Measurements from ENCODE around the gene KCNMA1. TPM values are rescaled to one million over a fixed set of nuclear protein-coding genes. Genes with fewer than 3 reads are reported as not detected.

The KCNMA1 gene
- total RNA-seq, 1 experiment from 2014 or later = 31.3 TPM

DNA sequence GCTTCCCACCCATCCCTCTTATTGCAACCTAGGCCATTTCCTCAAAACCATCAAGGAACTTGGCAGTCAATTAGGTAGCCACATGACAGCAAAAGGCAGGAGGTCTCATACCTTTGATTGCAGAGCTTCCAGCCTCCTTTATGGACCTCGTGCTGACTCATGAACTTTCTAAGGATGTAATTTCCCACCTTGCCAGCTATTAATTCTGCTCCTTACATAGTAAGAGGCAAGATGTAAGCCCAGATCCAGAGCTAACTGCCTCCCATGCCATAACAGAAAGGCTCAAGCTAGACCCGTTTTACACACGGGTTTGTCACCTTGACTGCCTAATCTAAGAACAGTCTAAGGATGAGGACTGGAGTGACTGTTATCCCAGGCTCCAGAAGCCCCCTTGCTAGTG is 565.7 kb downstream of the KCNMA1 start:
- DNase-seq = no peak
- H3K27ac ChIP-seq (ENCODE audit: low read length) = no peak overlapping the region
- no peaks in the 10 kb centered on the region for H3K27me3 ChIP-seq (ENCODE audit: low read length)
- H3K4me2 ChIP-seq (ENCODE audit: low read depth, low read length, poor library complexity, severe bottlenecking) = no peak overlapping the region
- H3K36me3 ChIP-seq (ENCODE audit: insufficient read depth, low read length) = no peaks in the 10 kb centered on the region
- H3K79me2 ChIP-seq (ENCODE audit: low read length) = no peaks in the 10 kb centered on the region
- H3K9me2 ChIP-seq (replicated peaks; ENCODE audit: insufficient read depth, low read length) = no peaks in the 10 kb centered on the region
- no peaks in the 10 kb centered on the region for H4K20me1 ChIP-seq (ENCODE audit: insufficient read depth, low read depth, low read length)
- no peak overlapping the region for H3K9ac ChIP-seq (ENCODE audit: low read length)
- H3K9me3 ChIP-seq (ENCODE audit: low read length) = no peaks in the 10 kb centered on the region
- H2AFZ ChIP-seq (ENCODE audit: low read length) = no peak overlapping the region
- H3K4me1 ChIP-seq (ENCODE audit: low read length) = no peaks in the 10 kb centered on the region
- no peak overlapping the region for H3K4me3 ChIP-seq (ENCODE audit: low read length)

DNA sequence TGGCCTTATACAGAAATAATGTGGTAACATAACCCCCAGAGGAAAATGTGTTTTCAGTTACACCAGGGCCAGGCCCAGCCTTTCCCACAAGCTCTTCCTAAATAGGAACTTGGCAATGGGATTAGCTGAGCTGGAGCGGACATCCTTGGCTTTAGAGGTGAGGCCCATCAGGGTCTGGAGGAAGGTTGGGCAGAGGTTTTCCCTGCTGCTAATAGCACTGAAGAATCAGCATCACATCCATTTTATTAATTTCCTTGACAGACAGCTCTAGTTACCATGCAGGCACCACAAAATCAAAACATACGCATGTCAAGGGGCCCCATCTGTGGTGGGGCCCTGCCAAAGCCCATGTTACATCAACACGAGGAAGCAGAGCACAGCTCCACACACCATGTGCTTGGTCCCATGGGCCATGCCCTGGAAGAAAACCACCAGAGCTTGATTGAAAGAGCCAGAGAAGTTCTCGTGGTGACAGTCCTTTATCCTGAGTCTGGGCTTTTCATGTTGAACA is 566.6 kb downstream of the KCNMA1 start:
- Histone ChIP-seq H3K27me3 (ENCODE audit: low read length) (no peaks in the 10 kb centered on the region), H3K4me1 (ENCODE audit: low read length) (no peaks in the 10 kb centered on the region), H4K20me1 (ENCODE audit: insufficient read depth, low read depth, low read length) (no peaks in the 10 kb centered on the region), H3K4me3 (ENCODE audit: low read length) (no peak overlapping the region), H3K79me2 (ENCODE audit: low read length) (no peaks in the 10 kb centered on the region), H3K27ac (ENCODE audit: low read length) (no peak overlapping the region), H3K36me3 (ENCODE audit: insufficient read depth, low read length) (no peaks in the 10 kb centered on the region), H2AFZ (ENCODE audit: low read length) (no peak overlapping the region), H3K9me2 (replicated peaks; ENCODE audit: insufficient read depth, low read length) (no peaks in the 10 kb centered on the region), H3K9me3 (ENCODE audit: low read length) (no peaks in the 10 kb centered on the region), H3K4me2 (ENCODE audit: low read depth, low read length, poor library complexity, severe bottlenecking) (no peak overlapping the region), H3K9ac (ENCODE audit: low read length) (no peak overlapping the region)
- DNase-seq = no peak

DNA sequence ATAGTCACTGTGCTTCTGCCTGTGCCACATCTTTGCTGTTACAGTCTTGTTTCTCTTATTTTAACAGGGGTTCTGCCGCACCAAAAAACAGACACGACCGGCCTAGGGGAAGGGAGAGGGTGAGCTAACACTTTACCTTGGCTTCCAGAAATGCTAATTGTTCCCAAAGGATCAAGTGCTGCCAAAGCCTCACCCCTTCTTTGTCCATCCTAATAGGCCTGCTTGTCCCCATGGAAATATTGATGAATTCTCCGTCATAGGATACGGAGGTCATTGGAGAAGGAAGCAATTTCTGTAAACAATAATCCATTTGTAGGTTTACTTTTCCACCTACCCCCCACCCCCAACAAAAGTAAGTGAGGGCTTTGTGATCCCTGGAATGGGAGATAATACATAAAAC is 567.3 kb downstream of the KCNMA1 start:
- no peak overlapping the region for H3K4me3 ChIP-seq (ENCODE audit: low read length)
- H3K4me1 ChIP-seq (ENCODE audit: low read length) = no peaks in the 10 kb centered on the region
- no peak overlapping the region for H3K4me2 ChIP-seq (ENCODE audit: low read depth, low read length, poor library complexity, severe bottlenecking)
- no peak overlapping the region for H3K27ac ChIP-seq (ENCODE audit: low read length)
- no peak overlapping the region for H3K9ac ChIP-seq (ENCODE audit: low read length)
- H3K9me3 ChIP-seq (ENCODE audit: low read length) = no peaks in the 10 kb centered on the region
- H3K79me2 ChIP-seq (ENCODE audit: low read length) = no peaks in the 10 kb centered on the region
- no peaks in the 10 kb centered on the region for H3K36me3 ChIP-seq (ENCODE audit: insufficient read depth, low read length)
- H3K9me2 ChIP-seq (replicated peaks; ENCODE audit: insufficient read depth, low read length) = no peaks in the 10 kb centered on the region
- no peaks in the 10 kb centered on the region for H3K27me3 ChIP-seq (ENCODE audit: low read length)
- no peaks in the 10 kb centered on the region for H4K20me1 ChIP-seq (ENCODE audit: insufficient read depth, low read depth, low read length)
- H2AFZ ChIP-seq (ENCODE audit: low read length) = no peak overlapping the region
- DNase-seq = no peak

DNA sequence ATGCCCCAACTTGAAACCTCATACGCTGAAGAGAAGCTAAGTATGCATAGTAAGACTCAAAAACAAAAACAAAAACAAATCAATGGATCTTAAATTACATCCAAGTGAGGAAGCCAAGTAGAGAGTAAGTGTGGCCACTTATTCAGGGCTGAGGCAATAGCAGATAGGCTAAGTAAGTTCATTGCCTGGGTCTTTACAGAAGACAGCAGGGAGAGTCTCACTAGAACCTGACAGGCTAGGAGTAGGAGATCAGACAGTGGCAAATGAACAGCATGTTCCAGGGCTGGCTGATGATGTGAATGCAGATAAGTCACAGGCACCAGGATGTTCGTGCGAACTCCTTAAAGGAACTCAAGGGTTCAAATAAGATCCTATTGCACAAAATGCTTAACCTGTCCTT is 568.6 kb downstream of the KCNMA1 start:
- H3K4me1 ChIP-seq (ENCODE audit: low read length) = no peaks in the 10 kb centered on the region
- H3K79me2 ChIP-seq (ENCODE audit: low read length) = no peaks in the 10 kb centered on the region
- H4K20me1 ChIP-seq (ENCODE audit: insufficient read depth, low read depth, low read length) = no peaks in the 10 kb centered on the region
- H3K9me3 ChIP-seq (ENCODE audit: low read length) = no peaks in the 10 kb centered on the region
- no peak overlapping the region for H3K9ac ChIP-seq (ENCODE audit: low read length)
- DNase-seq = no peak
- no peaks in the 10 kb centered on the region for H3K9me2 ChIP-seq (replicated peaks; ENCODE audit: insufficient read depth, low read length)
- no peak overlapping the region for H2AFZ ChIP-seq (ENCODE audit: low read length)
- H3K4me3 ChIP-seq (ENCODE audit: low read length) = no peak overlapping the region
- no peaks in the 10 kb centered on the region for H3K36me3 ChIP-seq (ENCODE audit: insufficient read depth, low read length)
- H3K27me3 ChIP-seq (ENCODE audit: low read length) = no peaks in the 10 kb centered on the region
- no peak overlapping the region for H3K27ac ChIP-seq (ENCODE audit: low read length)
- no peak overlapping the region for H3K4me2 ChIP-seq (ENCODE audit: low read depth, low read length, poor library complexity, severe bottlenecking)

DNA sequence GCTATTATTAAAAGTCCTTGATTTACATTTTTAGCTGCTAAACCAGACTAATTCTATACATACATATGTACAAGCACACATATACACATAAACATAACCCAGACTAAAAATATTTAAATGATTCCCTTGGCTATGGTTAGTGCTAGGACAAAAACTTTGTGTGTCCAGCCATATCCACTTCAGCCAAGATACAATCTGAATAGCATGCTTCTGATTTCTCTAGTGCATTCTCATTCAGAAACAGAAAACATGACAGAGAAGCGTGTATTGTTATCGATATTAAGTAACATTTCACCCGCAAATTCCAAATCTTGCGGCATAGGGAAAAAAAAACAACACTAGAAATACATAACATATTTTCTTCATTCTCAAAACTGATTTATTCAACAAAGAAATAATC is 569.3 kb downstream of the KCNMA1 start:
- no peak overlapping the region for H2AFZ ChIP-seq (ENCODE audit: low read length)

DNA sequence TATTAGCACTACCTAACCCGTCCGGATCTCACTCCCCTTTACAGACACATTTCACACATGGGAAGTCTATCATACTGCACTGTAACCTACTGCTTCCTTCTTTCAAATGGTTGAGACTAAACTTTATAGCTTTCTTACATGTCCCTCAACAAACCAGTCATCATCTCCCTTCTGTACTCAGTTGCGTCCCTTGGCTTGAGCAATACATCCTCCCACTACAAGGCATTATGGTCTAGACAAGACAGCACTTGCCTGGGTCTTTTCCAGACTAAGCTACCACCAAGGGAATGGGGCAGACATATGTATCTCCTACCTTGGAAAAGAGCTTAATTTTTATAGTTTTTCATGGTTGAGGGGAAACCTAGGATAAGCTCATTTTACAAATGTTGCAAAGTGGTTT is 575.2 kb downstream of the KCNMA1 start:
- DNase-seq = no peak
- Histone ChIP-seq H2AFZ (ENCODE audit: low read length) (no peak overlapping the region), H3K9me3 (ENCODE audit: low read length) (no peaks in the 10 kb centered on the region), H3K79me2 (ENCODE audit: low read length) (no peaks in the 10 kb centered on the region), H3K9ac (ENCODE audit: low read length) (no peak overlapping the region), H3K27me3 (ENCODE audit: low read length) (no peaks in the 10 kb centered on the region), H4K20me1 (ENCODE audit: insufficient read depth, low read depth, low read length) (no peaks in the 10 kb centered on the region), H3K27ac (ENCODE audit: low read length) (no peak overlapping the region), H3K4me1 (ENCODE audit: low read length) (no peaks in the 10 kb centered on the region), H3K4me2 (ENCODE audit: low read depth, low read length, poor library complexity, severe bottlenecking) (no peak overlapping the region), H3K4me3 (ENCODE audit: low read length) (no peak overlapping the region), H3K9me2 (replicated peaks; ENCODE audit: insufficient read depth, low read length) (no peaks in the 10 kb centered on the region), H3K36me3 (ENCODE audit: insufficient read depth, low read length) (no peaks in the 10 kb centered on the region)

More for the DNA sequence above, 569.3 kb downstream of the KCNMA1 start:
- H3K79me2 ChIP-seq (ENCODE audit: low read length) = no peaks in the 10 kb centered on the region
- H3K9ac ChIP-seq (ENCODE audit: low read length) = no peak overlapping the region
- no peak for DNase-seq
- H3K36me3 ChIP-seq (ENCODE audit: insufficient read depth, low read length) = no peaks in the 10 kb centered on the region
- H3K4me1 ChIP-seq (ENCODE audit: low read length) = no peaks in the 10 kb centered on the region
- H3K9me3 ChIP-seq (ENCODE audit: low read length) = no peaks in the 10 kb centered on the region
- H4K20me1 ChIP-seq (ENCODE audit: insufficient read depth, low read depth, low read length) = no peaks in the 10 kb centered on the region
- H3K9me2 ChIP-seq (replicated peaks; ENCODE audit: insufficient read depth, low read length) = no peaks in the 10 kb centered on the region
- no peak overlapping the region for H3K27ac ChIP-seq (ENCODE audit: low read length)
- H3K27me3 ChIP-seq (ENCODE audit: low read length) = no peaks in the 10 kb centered on the region
- no peak overlapping the region for H3K4me2 ChIP-seq (ENCODE audit: low read depth, low read length, poor library complexity, severe bottlenecking)
- H3K4me3 ChIP-seq (ENCODE audit: low read length) = no peak overlapping the region

DNA sequence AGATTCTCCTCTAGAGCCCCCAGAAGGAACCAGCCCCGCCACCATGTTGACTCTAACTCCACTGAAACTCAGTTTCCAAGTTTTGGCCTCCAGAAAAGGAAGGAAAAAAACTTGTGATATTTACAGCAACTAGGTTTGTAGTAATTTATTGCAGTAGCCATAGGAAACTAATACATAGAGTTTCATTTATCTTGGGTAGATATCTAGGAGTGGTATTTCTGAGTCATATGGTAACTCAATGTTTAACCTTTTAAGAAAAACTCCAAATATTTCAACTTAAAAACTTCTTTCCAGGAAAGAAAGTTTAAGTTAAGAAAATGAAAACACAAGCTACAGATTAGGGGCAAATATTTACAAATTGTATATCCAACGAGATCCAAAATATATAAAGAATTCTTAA is 576.7 kb downstream of the KCNMA1 start:
- Histone ChIP-seq H3K4me3 (ENCODE audit: low read length) (no peak overlapping the region), H2AFZ (ENCODE audit: low read length) (no peak overlapping the region), H3K9me3 (ENCODE audit: low read length) (no peaks in the 10 kb centered on the region), H3K4me1 (ENCODE audit: low read length) (no peaks in the 10 kb centered on the region), H3K79me2 (ENCODE audit: low read length) (no peaks in the 10 kb centered on the region), H3K4me2 (ENCODE audit: low read depth, low read length, poor library complexity, severe bottlenecking) (no peak overlapping the region), H4K20me1 (ENCODE audit: insufficient read depth, low read depth, low read length) (no peaks in the 10 kb centered on the region), H3K27ac (ENCODE audit: low read length) (no peak overlapping the region), H3K27me3 (ENCODE audit: low read length) (no peaks in the 10 kb centered on the region), H3K9me2 (replicated peaks; ENCODE audit: insufficient read depth, low read length) (no peaks in the 10 kb centered on the region), H3K9ac (ENCODE audit: low read length) (no peak overlapping the region), H3K36me3 (ENCODE audit: insufficient read depth, low read length) (no peaks in the 10 kb centered on the region)
- DNase-seq = no peak

DNA sequence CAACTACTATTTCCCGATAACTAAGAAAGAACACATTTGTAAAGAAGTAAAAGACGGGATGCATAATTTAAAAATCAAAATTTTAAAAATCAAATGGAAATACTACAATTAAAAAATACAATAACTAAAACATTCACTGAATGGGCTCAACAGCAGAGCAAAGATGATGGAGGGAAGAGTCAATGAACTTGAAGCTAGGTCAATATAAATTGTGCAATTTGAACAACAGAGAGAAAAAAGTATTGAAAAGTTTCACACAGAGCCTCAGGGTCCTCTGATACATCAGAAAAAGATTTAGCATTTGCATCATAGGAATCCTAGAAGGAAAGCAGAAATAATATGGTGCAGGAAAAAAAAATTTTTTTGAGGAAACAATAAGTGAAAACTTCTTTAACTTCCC is 581.0 kb downstream of the KCNMA1 start:
- DNase-seq = no peak
- H3K9me3 ChIP-seq (ENCODE audit: low read length) = no peaks in the 10 kb centered on the region
- H3K4me1 ChIP-seq (ENCODE audit: low read length) = no peaks in the 10 kb centered on the region
- no peak overlapping the region for H3K9ac ChIP-seq (ENCODE audit: low read length)
- no peaks in the 10 kb centered on the region for H3K27me3 ChIP-seq (ENCODE audit: low read length)
- H3K27ac ChIP-seq (ENCODE audit: low read length) = no peak overlapping the region
- no peak overlapping the region for H3K4me3 ChIP-seq (ENCODE audit: low read length)
- no peaks in the 10 kb centered on the region for H3K79me2 ChIP-seq (ENCODE audit: low read length)
- no peaks in the 10 kb centered on the region for H4K20me1 ChIP-seq (ENCODE audit: insufficient read depth, low read depth, low read length)
- H3K4me2 ChIP-seq (ENCODE audit: low read depth, low read length, poor library complexity, severe bottlenecking) = no peak overlapping the region
- no peaks in the 10 kb centered on the region for H3K36me3 ChIP-seq (ENCODE audit: insufficient read depth, low read length)
- H3K9me2 ChIP-seq (replicated peaks; ENCODE audit: insufficient read depth, low read length) = no peaks in the 10 kb centered on the region
- H2AFZ ChIP-seq (ENCODE audit: low read length) = no peak overlapping the region

DNA sequence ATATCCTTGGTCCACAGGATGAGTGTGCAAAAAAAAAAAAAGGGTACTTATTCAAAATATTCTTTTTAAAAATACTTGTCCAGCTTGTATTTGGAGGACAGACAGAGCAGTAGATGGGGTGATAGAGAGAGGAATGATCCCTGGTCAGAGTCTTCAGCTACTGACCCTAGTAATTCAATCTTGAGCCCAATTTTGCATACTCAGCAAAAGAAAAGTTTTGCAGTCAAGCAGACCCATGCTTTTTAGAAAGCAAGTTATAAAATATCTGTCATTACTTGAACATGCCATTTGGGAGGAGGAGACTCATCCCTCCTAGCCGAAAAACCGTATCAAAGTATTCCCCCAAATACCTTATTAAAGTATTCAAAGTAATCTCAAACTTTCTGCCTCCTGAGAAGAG is 585.0 kb downstream of the KCNMA1 start:
- no peaks in the 10 kb centered on the region for H3K4me1 ChIP-seq (ENCODE audit: low read length)
- H2AFZ ChIP-seq (ENCODE audit: low read length) = no peak overlapping the region
- H3K27me3 ChIP-seq (ENCODE audit: low read length) = no peaks in the 10 kb centered on the region
- H3K4me2 ChIP-seq (ENCODE audit: low read depth, low read length, poor library complexity, severe bottlenecking) = no peak overlapping the region
- H3K27ac ChIP-seq (ENCODE audit: low read length) = no peak overlapping the region
- H3K79me2 ChIP-seq (ENCODE audit: low read length) = no peaks in the 10 kb centered on the region
- no peak for DNase-seq
- H3K9me2 ChIP-seq (replicated peaks; ENCODE audit: insufficient read depth, low read length) = no peaks in the 10 kb centered on the region
- H3K9me3 ChIP-seq (ENCODE audit: low read length) = no peaks in the 10 kb centered on the region
- H3K9ac ChIP-seq (ENCODE audit: low read length) = no peak overlapping the region
- no peaks in the 10 kb centered on the region for H3K36me3 ChIP-seq (ENCODE audit: insufficient read depth, low read length)
- no peak overlapping the region for H3K4me3 ChIP-seq (ENCODE audit: low read length)
- 0 out of 2 replicates have a peak, but pooled peaks cover 3% of the 10 kb centered on the region for H4K20me1 ChIP-seq (ENCODE audit: insufficient read depth, low read depth, low read length)
